Stimulated activated CD4-positive, alpha-beta T cell treated with anti-CD3 and anti-CD28 coated beads, Interleukin-1b, Interleukin-23, amount 100 ng/mL, for 1 hour (primary cell): ENCODE measurements around the gene SH3GL1.
"Not testable (repeated sequence)": the region's sequence is repeated elsewhere in the genome, so short reads cannot be mapped to it uniquely, and the experiment has no call there.

Source experiments
- DNase-seq, 2 donors: peaks; one replicate each; pipeline ENCODE4 v3.0.0-alpha.2; 2020; ENCODE audit warnings: low read depth in 2 of 2

Gene SH3GL1

GRCh38 chr19:4363571-4364304 lies 36.6 kb downstream of the SH3GL1 start:
- no peak for DNase-seq

- DNase-seq: no peak
Observed at GRCh38 chr19:4362831-4363545, 37.4 kb downstream of the SH3GL1 start.

GRCh38 chr19:4362101-4362828 lies 38.1 kb downstream of the SH3GL1 start:
- DNase-seq: no peak

GRCh38 chr19:4361152-4362046 lies 38.9 kb downstream of the SH3GL1 start:
- no peak for DNase-seq

- DNase-seq: no peak
Observed at GRCh38 chr19:4360641-4361151, 39.7 kb downstream of the SH3GL1 start.

GRCh38 chr19:4360081-4360569 lies 40.2 kb downstream of the SH3GL1 start:
- no peak for DNase-seq

GRCh38 chr19:4359627-4360000 lies 40.7 kb downstream of the SH3GL1 start:
- DNase-seq: no peak

GRCh38 chr19:4358709-4359626 lies 41.4 kb downstream of the SH3GL1 start:
- no peak for DNase-seq

- DNase-seq: no peak
Observed at GRCh38 chr19:4357921-4358326, 42.4 kb downstream of the SH3GL1 start.

GRCh38 chr19:4357095-4357797 lies 43.1 kb downstream of the SH3GL1 start:
- DNase-seq: no peak

- no peak for DNase-seq
Observed at GRCh38 chr19:4354897-4355296, 45.5 kb downstream of the SH3GL1 start.

GRCh38 chr19:4354282-4354681 lies 46.1 kb downstream of the SH3GL1 start:
- DNase-seq: no peak

GRCh38 chr19:4352701-4353121 lies 47.6 kb downstream of the SH3GL1 start:
- no peak for DNase-seq

GRCh38 chr19:4350726-4351125 lies 49.6 kb downstream of the SH3GL1 start:
- no peak for DNase-seq

- DNase-seq: no peak
Observed at GRCh38 chr19:4350111-4350510, 50.2 kb downstream of the SH3GL1 start.

- DNase-seq: not testable (repeated sequence)
Observed at GRCh38 chr19:4349225-4349624, 51.1 kb downstream of the SH3GL1 start.

- DNase-seq: no peak
Observed at GRCh38 chr19:4347521-4347920, 52.8 kb downstream of the SH3GL1 start.

GRCh38 chr19:4346020-4346383 lies 54.3 kb downstream of the SH3GL1 start:
- no peak for DNase-seq

GRCh38 chr19:4345342-4346019 lies 54.9 kb downstream of the SH3GL1 start:
- no peak for DNase-seq
